K562 (cell line): ENCODE results near the gene DUSP19. TPM values are rescaled to one million over a fixed set of nuclear protein-coding genes. Genes with fewer than 3 reads are reported as not detected.

Experiments
- ATAC-seq: fragments of 200-7000 bp; cut with Tn5 transposase; 3 replicates; pipeline ENCODE4 v1.9.1; 2020; ENCODE audit warnings: moderate library complexity
- BruUV-seq: library from RNA; stranded (reverse); fragments of 400-500 nt; replicated peaks from 2 replicates; lab custom pipeline; 2021; lab: Mats Ljungman, UMichigan
- CTCF ChIA-PET: fragments of 300-600 bp; formaldehyde crosslinking; extraction: SDS; loops from one replicate; lab custom pipeline; 2021; ENCODE audit warnings: low intra/inter-chr PET ratio; lab: Yijun Ruan, JAX
- POLR2A ChIA-PET: fragments of 300-600, 350-650 bp; sonication (Branson Sonifier 250); formaldehyde crosslinking; extraction: SDS; loops from one replicate; lab custom pipeline; 2021; ENCODE audit warnings: antibody characterized with exemption, inconsistent platforms; lab: Yijun Ruan, JAX
- DNase-seq, 4 experiments: peaks; one replicate each; pipeline versions ENCODE4 v3.0.0 to v3.0.0-alpha.2; 2011 to 2018; ENCODE audit warnings: low spot score in 3 of 4, mixed read lengths in 3 of 4; ENCODE audit errors: extremely low read depth in 1 of 4
- FAIRE-seq: peaks from 2 replicates; lab custom pipeline; 2011; peaks lifted over from hg19 to GRCh38; lab: Jason Lieb, UNC
- H2AFZ ChIP-seq: 2 replicates; pipeline ENCODE4 v1.6.0; 2011; ENCODE audit warnings: low read depth, low read length, control low read depth, inconsistent platforms
- H3K27ac ChIP-seq: fragments of 200-600 bp; 3 replicates; pipeline ENCODE4 v1.8.0; 2011; ENCODE audit warnings: low read depth, mild to moderate bottlenecking, control low read depth, inconsistent platforms, low read length, moderate library complexity, mixed read lengths; ENCODE audit errors: extremely low read depth
- H3K27me3 ChIP-seq, 2 experiments: fragments of 300-600 bp in 1 of 2; 2 replicates in 1 of 2; 3 replicates in 1 of 2; pipeline versions ENCODE4 v1.6.0 to v1.8.0; 2011; ENCODE audit warnings: inconsistent platforms in 2 of 2, low read length in 2 of 2, mild to moderate bottlenecking in 1 of 2, mixed read lengths in 1 of 2, moderate library complexity in 1 of 2; ENCODE audit not compliant: control insufficient read depth in 2 of 2, insufficient read depth in 2 of 2
- H3K36me3 ChIP-seq: fragments of 300-600 bp; 3 replicates; pipeline ENCODE4 v1.8.0; 2011; ENCODE audit warnings: mild to moderate bottlenecking, low read length, inconsistent platforms; ENCODE audit not compliant: control insufficient read depth, insufficient read depth
- H3K4me1 ChIP-seq, 2 experiments: fragments of 200-600 bp in 1 of 2; replicated peaks in 1 of 2; 2 replicates in 1 of 2; 3 replicates in 1 of 2; pipeline versions ENCODE4 v1.5.1 to v1.8.0; 2011; ENCODE audit warnings: inconsistent platforms in 2 of 2, low read length in 2 of 2, mild to moderate bottlenecking in 1 of 2, mixed read lengths in 1 of 2, moderate library complexity in 1 of 2; ENCODE audit not compliant: control insufficient read depth in 2 of 2, insufficient read depth in 2 of 2
- H3K4me2 ChIP-seq: 2 replicates; pipeline ENCODE4 v1.6.1; 2011; ENCODE audit warnings: low read length, control low read depth, inconsistent platforms, mixed read lengths; ENCODE audit not compliant: insufficient read depth
- H3K4me3 ChIP-seq: fragments of 200-600 bp; sonication (generic), shearing (Covaris generic); 2 replicates; pipeline ENCODE4 v1.5.1; 2016; ENCODE audit warnings: control low read depth, inconsistent platforms
- H3K79me2 ChIP-seq: fragments of 200-600 bp; 3 replicates; pipeline ENCODE4 v1.8.0; 2011; ENCODE audit warnings: low read length, inconsistent platforms; ENCODE audit not compliant: control insufficient read depth, insufficient read depth
- H3K9ac ChIP-seq, 2 experiments: 2 replicates each; pipeline versions ENCODE4 v1.6.0 to v1.6.1; 2011; ENCODE audit warnings: low read depth in 2 of 2, low read length in 2 of 2, control low read depth in 1 of 2, inconsistent platforms in 1 of 2, mild to moderate bottlenecking in 1 of 2, mixed read lengths in 1 of 2; ENCODE audit not compliant: insufficient read depth in 1 of 2
- H3K9me1 ChIP-seq: one replicate; pipeline ENCODE4 v1.6.0; 2011; ENCODE audit warnings: inconsistent platforms, mild to moderate bottlenecking, low read length, moderate library complexity; ENCODE audit not compliant: control insufficient read depth, insufficient read depth
- H3K9me3 ChIP-seq: replicated peaks from 2 replicates; pipeline ENCODE4 v1.5.1; 2011; ENCODE audit warnings: low read depth, low read length, inconsistent platforms; ENCODE audit not compliant: control insufficient read depth, insufficient read depth
- H4K20me1 ChIP-seq: replicated peaks from 2 replicates; pipeline ENCODE4 v1.6.1; 2011; ENCODE audit warnings: low read length, inconsistent platforms, mixed read lengths; ENCODE audit not compliant: control insufficient read depth, insufficient read depth
- DDX20 ChIP-seq: fragments of 450-650 bp; IDR thresholded peaks from 2 replicates; pipeline ENCODE4 v1.6.1; 2016; ENCODE audit warnings: missing genetic modification characterization, low read depth, mild to moderate bottlenecking, missing compliant biosample characterization, moderate library complexity
- DPF2 ChIP-seq: fragments of 450-650 bp; IDR thresholded peaks from 2 replicates; pipeline ENCODE4 v1.6.1; 2016
- HNRNPLL ChIP-seq: fragments of 200-400 bp; formaldehyde crosslinking; IDR thresholded peaks from 2 replicates; pipeline ENCODE4 v1.6.1; 2017; ENCODE audit warnings: low read length, low read depth, mild to moderate bottlenecking; ENCODE audit not compliant: poor library complexity, severe bottlenecking
- MLLT1 ChIP-seq, 2 experiments: fragments of 450-650 bp; IDR thresholded peaks; 2 replicates each; pipeline ENCODE4 v1.6.1; 2016
- POLR2H ChIP-seq: IDR thresholded peaks from 2 replicates; pipeline ENCODE4 v1.6.1; 2016; ENCODE audit warnings: missing genetic modification characterization, low read depth, mild to moderate bottlenecking, control low read depth, missing compliant biosample characterization, moderate library complexity
- PRDM10 ChIP-seq: fragments of 450-650 bp; IDR thresholded peaks from 2 replicates; pipeline ENCODE4 v1.6.1; 2018; ENCODE audit not compliant: partially characterized antibody
- SIN3A ChIP-seq, 2 experiments: fragments of 150-350 bp in 1 of 2; IDR thresholded peaks; 2 replicates each; pipeline ENCODE4 v1.6.1; 2011 to 2016; ENCODE audit warnings: borderline replicate concordance in 2 of 2, low read depth in 2 of 2, low read length in 2 of 2, mild to moderate bottlenecking in 2 of 2, moderate library complexity in 2 of 2; ENCODE audit not compliant: control insufficient read depth in 1 of 2
- ZNF3 ChIP-seq: fragments of 250-450 bp; sonication (Bioruptor Pico); IDR thresholded peaks from 2 replicates; pipeline ENCODE4 v1.5.0; 2021; ENCODE audit warnings: mild to moderate bottlenecking, moderate library complexity
- ZNF324 ChIP-seq: fragments of 250-450 bp; sonication (Bioruptor Pico); IDR thresholded peaks from 2 replicates; pipeline ENCODE4 v1.4.0; 2020; ENCODE audit warnings: mild to moderate bottlenecking
- ZNF699 ChIP-seq: fragments of 250-450 bp; sonication (Bioruptor Pico); IDR thresholded peaks from 2 replicates; pipeline ENCODE4 v1.8.0; 2021; ENCODE audit warnings: mild to moderate bottlenecking, moderate library complexity; ENCODE audit not compliant: insufficient replicate concordance
- ZNF780A ChIP-seq: fragments of 250-450 bp; sonication (Bioruptor Pico); IDR thresholded peaks from 2 replicates; pipeline ENCODE4 v1.5.0; 2021; ENCODE audit warnings: mild to moderate bottlenecking
- WGBS: fragments of 100-300 bp; shearing (Covaris generic); methylation state at CpG from one replicate; pipeline ENCODE4 v1.1.6; 2016; ENCODE audit warnings: low coverage, mixed read lengths; ENCODE audit not compliant: insufficient coverage; ENCODE audit errors: missing lambda C conversion rate; 5-methylcytosine and 5-hydroxymethylcytosine counted together
- in situ Hi-C: fragments of 300-500 bp; cut with MboI; formaldehyde crosslinking; loops from 4 replicates; pipeline ENCODE4 v1.15.0; 2018; ENCODE audit warnings: inconsistent platforms, mixed read lengths
- intact Hi-C: fragments of 100-400 bp; cut with micrococcal nuclease; formaldehyde crosslinking; loops from 2 replicates; pipeline ENCODE4 v1.14.2; 2022
- polyA plus RNA-seq, 8 experiments: library from polyadenylated mRNA; depleted of rRNA in 4 of 8; stranded (reverse) in 5 of 8; unstranded in 3 of 8; fragments of >200 nt; fragmentation: Nextera tagmentation in 2 of 8; fragmentation: Illumina TruSeq in 1 of 8; extraction: Ambion mirVana in 2 of 8; extraction: Trizol in 1 of 8; gene quantifications; 2 replicates each; pipeline versions ENCODE4 v1.2.1 to v1.2.3, GENCODE V29; 2011 to 2014; ENCODE audit warnings: inconsistent platforms in 1 of 8, missing spikeins in 1 of 8
- total RNA-seq, 7 experiments: library from RNA; depleted of rRNA in 6 of 7; stranded (reverse); fragments of >200 nt in 6 of 7; fragmentation: Illumina TruSeq in 2 of 7; extraction: Trizol in 2 of 7; gene quantifications; 2 replicates each; pipeline versions ENCODE4 v1.2.1 to v1.2.3, GENCODE V29; 2011 to 2021; ENCODE audit warnings: low replicate concordance in 1 of 7
- TF ChIP-seq, protein P1 (sequence below): fragments of 200-800 bp; sonication (Bioruptor generic); IDR thresholded peaks from 2 replicates; pipeline ENCODE4 v1.6.1; 2017; ENCODE audit warnings: missing genetic modification characterization, missing compliant biosample characterization

DUSP19 gene
- total and polyA plus RNA-seq, 9 of the 15 experiments (the other 6 are each of a cell fraction or from before 2014, with no cell fraction given) = 1.6 to 6.3 (median 3.1) TPM

DNA sequence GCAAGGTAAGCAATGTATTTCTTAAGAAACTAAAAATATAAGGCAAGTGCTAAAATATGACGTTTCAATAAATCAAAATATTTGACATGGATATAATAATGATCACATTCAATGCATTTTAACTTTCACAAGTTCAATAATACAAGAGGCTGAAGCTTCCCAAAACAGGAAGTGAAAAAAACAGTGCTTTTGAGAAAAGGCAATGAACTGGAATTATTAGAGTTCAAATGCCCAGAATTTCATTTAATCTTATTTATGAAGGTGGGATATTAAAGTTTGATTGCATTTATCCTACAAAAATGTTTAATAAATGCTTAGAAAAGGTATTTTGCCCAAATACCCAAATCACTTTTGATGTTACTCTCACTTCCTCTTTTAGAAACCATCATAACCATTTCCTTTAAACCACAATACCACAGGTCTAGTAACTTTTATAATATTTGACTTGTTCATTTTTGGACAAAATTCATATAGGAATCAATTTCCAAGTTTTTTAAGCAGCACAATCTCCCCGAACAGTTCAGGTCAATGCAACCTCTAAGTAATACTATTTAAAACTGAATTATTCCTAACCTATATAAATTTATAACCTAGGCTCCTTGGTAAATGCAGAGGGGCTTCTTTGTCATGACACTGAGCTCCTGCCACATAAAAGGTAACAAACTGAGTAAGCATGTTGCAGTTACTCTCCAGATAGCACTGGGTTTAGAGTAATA lies 42.4 kb upstream of the DUSP19 start (continued):
- TF ChIP-seq ZNF3 (CRISPR knock-in tag) (no peak), ZNF699 (CRISPR knock-in tag) (no peak), ZNF324 (CRISPR knock-in tag) (no peak), POLR2H (tag) (peak; percentile 26; the same call in 1 of the 2 replicates), DDX20 (tag) (peak; percentile 49; the same call in 1 of the 2 replicates)

- BruUV-seq = TSS peak; percentile 51
- TF ChIP-seq MLLT1 (IDR thresholded peaks at IDR 0.05) (peak; percentile 35 to 47; a peak in 3 of 4 replicates), PRDM10 (peak; percentile 83), ZNF780A (CRISPR knock-in tag) (no peak), SIN3A (IDR thresholded peaks at IDR 0.05; ENCODE audit: borderline replicate concordance in 2 of 2, control insufficient read depth in 1 of 2, low read depth in 2 of 2, low read length in 2 of 2) (peak in 1 of 2 experiments; percentile 70; a peak in 1 of 4 replicates), HNRNPLL (no peak), DPF2 (0 out of 2 replicates have a peak, but pooled peaks have one; percentile 17)
- TF ChIP-seq, protein P1, sequence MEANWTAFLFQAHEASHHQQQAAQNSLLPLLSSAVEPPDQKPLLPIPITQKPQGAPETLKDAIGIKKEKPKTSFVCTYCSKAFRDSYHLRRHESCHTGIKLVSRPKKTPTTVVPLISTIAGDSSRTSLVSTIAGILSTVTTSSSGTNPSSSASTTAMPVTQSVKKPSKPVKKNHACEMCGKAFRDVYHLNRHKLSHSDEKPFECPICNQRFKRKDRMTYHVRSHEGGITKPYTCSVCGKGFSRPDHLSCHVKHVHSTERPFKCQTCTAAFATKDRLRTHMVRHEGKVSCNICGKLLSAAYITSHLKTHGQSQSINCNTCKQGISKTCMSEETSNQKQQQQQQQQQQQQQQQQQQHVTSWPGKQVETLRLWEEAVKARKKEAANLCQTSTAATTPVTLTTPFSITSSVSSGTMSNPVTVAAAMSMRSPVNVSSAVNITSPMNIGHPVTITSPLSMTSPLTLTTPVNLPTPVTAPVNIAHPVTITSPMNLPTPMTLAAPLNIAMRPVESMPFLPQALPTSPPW (CRISPR knock-in tag) = peak; percentile 25; the same call in 1 of the 2 replicates
Measured at GRCh38 chr2:183037074-183037552, 41.4 kb upstream of the DUSP19 start.

More at GRCh38 chr2:183037074-183037552, 41.4 kb upstream of the DUSP19 start:
- H4K20me1 ChIP-seq = no peaks in the 10 kb centered on the region
- no peaks in the 10 kb centered on the region for H3K9me1 ChIP-seq
- H3K4me3 ChIP-seq = peak overlapping the region; percentile 76
- H2AFZ ChIP-seq = peak overlapping the region; percentile 13; the same call in 1 of the 2 replicates
- H3K36me3 ChIP-seq = peaks cover 3% of the 10 kb centered on the region; the same call in 1 of the 3 replicates
- peak; percentile 28 for ATAC-seq
- H3K27me3 ChIP-seq = no peaks in the 10 kb centered on the region
- DNase-seq = peak in 1 of 4 experiments; percentile 57
- peak; percentile 44 for FAIRE-seq
- H3K9ac ChIP-seq = peak overlapping the region; percentile 82 to 95
- H3K79me2 ChIP-seq = peaks cover 60% of the 10 kb centered on the region
- peaks cover 16 to 23% of the 10 kb centered on the region in 2 experiments for H3K4me1 ChIP-seq
- intact Hi-C loops = loop anchor here (2.0 to 5.0 kb wide), 3 partner anchors 42 to 1170 kb away; partner anchors contain the start of gene NUP35
- no peaks in the 10 kb centered on the region for H3K9me3 ChIP-seq
- ChIA-PET POLR2A (interaction anchor here (0.7 to 2.7 kb wide), 3 partner anchors 12 to 23 kb away, joined by 3 to 16 read pairs (median 5); no protein-coding TSS in a partner anchor), CTCF (no interaction called here)
- 0% methylated on average over 4 of the region's 4 CpGs for WGBS
- H3K4me2 ChIP-seq = peak overlapping the region; percentile 74
- in situ Hi-C loops = no loop called here
- H3K27ac ChIP-seq = peak overlapping the region; percentile 74
